Measurements from ENCODE around the gene C2CD2. TPM values are rescaled to one million over a fixed set of nuclear protein-coding genes. Genes with fewer than 3 reads are reported as not detected.

Gene C2CD2
- total RNA-seq, 1 donor from 2014 or later: 31.1 TPM

DNA sequence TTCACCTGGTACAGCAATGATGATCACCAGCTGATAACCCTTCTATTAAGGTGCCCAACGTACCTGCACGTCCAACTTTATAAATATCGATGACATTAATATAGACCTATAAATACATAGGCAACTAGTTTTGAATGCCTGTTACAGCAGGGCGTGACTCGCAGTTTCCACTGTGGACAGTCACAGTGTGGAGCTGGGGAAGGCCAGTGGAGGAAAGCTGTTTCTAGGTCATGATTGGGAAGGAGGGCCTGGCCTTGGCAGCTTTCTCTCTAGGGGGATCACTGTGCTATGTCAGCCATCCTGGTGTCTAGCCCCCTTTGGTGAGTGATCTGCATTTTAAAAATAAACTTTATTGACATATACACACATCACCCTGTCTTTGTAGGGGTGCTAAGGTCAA, 70.2 kb downstream of the C2CD2 start:
- H3K27me3 Mint-ChIP-seq (ENCODE audit: low read depth): no peaks in the 10 kb centered on the region
- no peak for TF ChIP-seq CTCF (IDR thresholded peaks at IDR 0.05; ENCODE audit: unreplicated experiment)
- H3K4me1 Mint-ChIP-seq: peaks cover 17% of the 10 kb centered on the region
- no peaks in the 10 kb centered on the region for H3K36me3 Mint-ChIP-seq
- H3K9me3 Mint-ChIP-seq: no peaks in the 10 kb centered on the region
- no peak overlapping the region for H3K4me3 Mint-ChIP-seq
- DNase-seq (ENCODE audit: low spot score in 2 of 2, unreplicated experiment in 2 of 2): no peak
- no peak overlapping the region for H3K27ac Mint-ChIP-seq

GRCh38 chr21:41881051-41881450, 72.8 kb downstream of the C2CD2 start:
- no peak for DNase-seq (ENCODE audit: low spot score in 2 of 2, unreplicated experiment in 2 of 2)
- Mint-ChIP-seq H3K4me1 (peaks cover 25% of the 10 kb centered on the region), H3K27me3 (ENCODE audit: low read depth) (no peaks in the 10 kb centered on the region), H3K27ac (no peak overlapping the region), H3K9me3 (no peaks in the 10 kb centered on the region), H3K36me3 (no peaks in the 10 kb centered on the region), H3K4me3 (peak overlapping the region; percentile 47)
- TF ChIP-seq CTCF (IDR thresholded peaks at IDR 0.05; ENCODE audit: unreplicated experiment): no peak

DNA sequence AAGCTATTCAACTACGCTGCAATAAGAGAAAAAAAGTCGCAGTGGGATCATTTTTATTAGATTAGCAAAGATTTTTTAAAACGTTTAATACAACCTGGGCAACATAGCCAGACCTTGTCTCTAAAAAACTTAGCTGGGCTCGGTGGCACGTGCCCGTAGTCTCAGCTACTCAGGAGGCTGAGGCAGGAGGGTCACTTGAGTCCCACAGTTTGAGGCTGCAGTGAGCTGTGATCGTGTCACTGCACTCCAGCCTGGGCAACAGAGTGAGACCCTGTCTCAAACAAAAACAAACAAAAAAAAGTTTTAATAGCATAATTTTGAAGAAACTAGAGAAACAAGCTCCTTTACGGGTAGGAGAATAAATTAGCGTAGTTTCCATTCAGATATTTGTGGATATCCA, 73.7 kb downstream of the C2CD2 start:
- no peaks in the 10 kb centered on the region for H3K27me3 Mint-ChIP-seq (ENCODE audit: low read depth)
- H3K9me3 Mint-ChIP-seq: no peaks in the 10 kb centered on the region
- no peaks in the 10 kb centered on the region for H3K36me3 Mint-ChIP-seq
- peaks cover 16% of the 10 kb centered on the region for H3K4me1 Mint-ChIP-seq
- no peak for TF ChIP-seq CTCF (IDR thresholded peaks at IDR 0.05; ENCODE audit: unreplicated experiment)
- peak overlapping the region; percentile 98 for H3K27ac Mint-ChIP-seq
- DNase-seq (ENCODE audit: low spot score in 2 of 2, unreplicated experiment in 2 of 2): no peak
- peak overlapping the region; percentile 87 for H3K4me3 Mint-ChIP-seq

- Mint-ChIP-seq H3K27ac (peak within 1 kb of the TSS; percentile 98), H3K4me3 (peak within 1 kb of the TSS; percentile 87), H3K9me3 (no peaks in the 10 kb centered on the region), H3K36me3 (no peaks in the 10 kb centered on the region), H3K27me3 (ENCODE audit: low read depth) (no peaks in the 10 kb centered on the region), H3K4me1 (peaks cover 14% of the 10 kb centered on the region)
- no peak for TF ChIP-seq CTCF (IDR thresholded peaks at IDR 0.05; ENCODE audit: unreplicated experiment)
- DNase-seq (ENCODE audit: low spot score in 2 of 2, unreplicated experiment in 2 of 2): peak; percentile 75 to 85
These were observed 74.4 kb downstream of the C2CD2 start, which contains the start of gene PRDM15 for GRCh38 chr21:41879190-41879998. Gene PRDM15 (minus strand): TSS chr21:41879344. CDS start chr21:41860363, 18,981 bp downstream.

DNA sequence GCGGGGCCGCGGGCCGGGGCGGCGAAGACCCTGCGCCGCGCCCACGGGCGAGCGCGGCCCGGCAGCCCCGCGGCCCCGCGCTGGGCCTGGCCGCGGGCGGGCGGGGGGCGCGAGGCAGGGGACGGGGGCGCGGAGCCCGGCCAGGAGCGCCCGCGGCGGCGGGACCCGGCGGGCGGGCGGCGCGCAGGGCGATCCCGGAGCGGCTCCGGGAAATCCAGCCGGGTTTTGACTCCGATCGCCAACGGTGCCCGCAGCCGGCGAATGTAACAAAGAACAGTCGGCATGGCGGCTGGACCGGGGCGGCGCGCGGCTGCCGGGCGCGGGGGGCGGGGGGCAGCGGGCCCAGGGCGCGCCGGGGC, 75.0 kb downstream of the C2CD2 start:
- TF ChIP-seq CTCF (IDR thresholded peaks at IDR 0.05; ENCODE audit: unreplicated experiment): no peak
- Mint-ChIP-seq H3K4me1 (peaks cover 14% of the 10 kb centered on the region), H3K4me3 (peak overlapping the region; percentile 38), H3K27ac (no peak overlapping the region), H3K36me3 (peaks cover 1% of the 10 kb centered on the region), H3K27me3 (ENCODE audit: low read depth) (no peaks in the 10 kb centered on the region), H3K9me3 (no peaks in the 10 kb centered on the region)
- DNase-seq (ENCODE audit: low spot score in 2 of 2, unreplicated experiment in 2 of 2): peak; percentile 54 to 75

All from mesothelial cell of epicardium (in vitro differentiated cells).